22Rv1 (cell line): ENCODE data around the gene KCTD11.

ENCODE experiments used
- CTCF ChIP-seq: fragments of 450-650 bp; IDR thresholded peaks from 2 replicates; pipeline ENCODE4 v1.5.1; 2017; ENCODE audit warnings: mild to moderate bottlenecking
- ZFX ChIP-seq: fragments of 450-650 bp; IDR thresholded peaks from 2 replicates; pipeline ENCODE4 v1.6.1; 2017; ENCODE audit warnings: antibody characterized with exemption, borderline replicate concordance

- TF ChIP-seq CTCF (no peak), ZFX (no peak)
Measured at GRCh38 chr17:7367918-7368598, 16.1 kb downstream of the KCTD11 start.
